ENCODE results near the gene PCED1B.

GRCh38 chr12:47222520-47223030, 143.2 kb downstream of the PCED1B start:
- TF ChIP-seq POLR2A (IDR thresholded peaks at IDR 0.05) (no peak), CTCF (IDR thresholded peaks at IDR 0.05) (no peak)
